DOHH2 (cell line): ENCODE data around the gene EIF4ENIF1.

Experiments
- CTCF ChIP-seq: fragments of 200-600 bp; sonication (generic); IDR thresholded peaks from one replicate; pipeline ENCODE4 v1.5.1; 2014; ENCODE audit warnings: antibody characterized with exemption, mild to moderate bottlenecking, low read depth, low read length; ENCODE audit not compliant: poor library complexity, severe bottlenecking
- EZH2phosphoT487 ChIP-seq: fragments of 200-600 bp; sonication (generic); IDR thresholded peaks from 2 replicates; pipeline ENCODE4 v1.6.1; 2017; ENCODE audit warnings: borderline replicate concordance, mild to moderate bottlenecking, antibody characterized with exemption, low read length, moderate library complexity, mixed read lengths

GRCh38 chr22:31503211-31503964 lies 13.7 kb upstream of the EIF4ENIF1 start:
- TF ChIP-seq CTCF (no peak), EZH2phosphoT487 (no peak)
